HepG2 (cell line): ENCODE data around the gene DCAKD. TPM values are rescaled to one million over a fixed set of nuclear protein-coding genes. Genes with fewer than 3 reads are reported as not detected.

Experiments used
- ATAC-seq: fragments of 200-7000 bp; cut with Tn5 transposase; 3 replicates; pipeline ENCODE4 v1.9.1; 2020; ENCODE audit warnings: mild to moderate bottlenecking, moderate library complexity
- BruUV-seq: library from RNA; stranded (reverse); fragments of 400-500 nt; replicated peaks from 2 replicates; lab custom pipeline; 2021; lab: Mats Ljungman, UMichigan
- CTCF ChIA-PET: fragments of 300-600 bp; formaldehyde crosslinking; extraction: SDS; loops from one replicate; lab custom pipeline; 2021; ENCODE audit warnings: low total read pairs, inconsistent platforms, low intra/inter-chr PET ratio; lab: Yijun Ruan, JAX
- POLR2A ChIA-PET: fragments of 350-600 bp; sonication (Branson Sonifier 250); formaldehyde crosslinking; loops from one replicate; lab custom pipeline; 2020; ENCODE audit warnings: antibody characterized with exemption, inconsistent platforms; lab: Yijun Ruan, JAX
- DNase-seq: peaks from one replicate; pipeline ENCODE4 v3.0.0-alpha.2; 2015; ENCODE audit warnings: low spot score
- FAIRE-seq: peaks from 3 replicates; lab custom pipeline; 2011; peaks lifted over from hg19 to GRCh38; lab: Jason Lieb, UNC
- H2AFZ ChIP-seq: one replicate; pipeline ENCODE4 v1.6.1; 2011; ENCODE audit warnings: low read length, inconsistent platforms
- H3K27ac ChIP-seq: fragments of 300-600 bp; 3 replicates; pipeline ENCODE4 v1.8.0; 2011; ENCODE audit warnings: mixed run types, mild to moderate bottlenecking, mixed read lengths, low read length, inconsistent platforms; ENCODE audit not compliant: insufficient read depth; ENCODE audit errors: extremely low read length
- H3K27me3 ChIP-seq, 2 experiments: fragments of 200-600 bp in 1 of 2; 2 replicates in 1 of 2; 3 replicates in 1 of 2; pipeline versions ENCODE4 v1.6.0 to v1.8.0; 2011; ENCODE audit warnings: low read length in 2 of 2, mild to moderate bottlenecking in 2 of 2, moderate library complexity in 2 of 2, inconsistent platforms in 1 of 2; ENCODE audit not compliant: insufficient read depth in 2 of 2, control insufficient read depth in 1 of 2
- H3K36me3 ChIP-seq, 2 experiments: fragments of 200-600 bp in 1 of 2; replicated peaks in 1 of 2; 2 replicates in 1 of 2; 3 replicates in 1 of 2; pipeline versions ENCODE4 v1.5.1 to v1.8.0; 2011; ENCODE audit warnings: low read length in 2 of 2, inconsistent platforms in 1 of 2; ENCODE audit not compliant: insufficient read depth in 2 of 2, control insufficient read depth in 1 of 2
- H3K4me1 ChIP-seq: 2 replicates; pipeline ENCODE4 v1.5.1; 2012; ENCODE audit warnings: low read length, inconsistent platforms; ENCODE audit not compliant: insufficient read depth
- H3K4me2 ChIP-seq: 2 replicates; pipeline ENCODE4 v1.6.0; 2011; ENCODE audit warnings: low read depth, low read length, inconsistent platforms
- H3K4me3 ChIP-seq, 3 experiments: fragments of 200-600 bp in 1 of 3; sonication (generic), shearing (Covaris generic) in 1 of 3; replicated peaks in 1 of 3; 2 replicates each; pipeline ENCODE4 v1.5.1; 2011 to 2016; ENCODE audit warnings: low read length in 3 of 3, inconsistent platforms in 2 of 3, low read depth in 2 of 3, mild to moderate bottlenecking in 2 of 3, control low read depth in 1 of 3, mixed read lengths in 1 of 3; ENCODE audit not compliant: insufficient read depth in 1 of 3
- H3K79me2 ChIP-seq: one replicate; pipeline ENCODE4 v1.6.1; 2011; ENCODE audit warnings: low read length, inconsistent platforms; ENCODE audit not compliant: insufficient read depth
- H3K9ac ChIP-seq: 2 replicates; pipeline ENCODE4 v1.6.0; 2011; ENCODE audit warnings: mild to moderate bottlenecking, low read depth, low read length, inconsistent platforms; ENCODE audit not compliant: insufficient read depth
- H3K9me3 ChIP-seq: 2 replicates; pipeline ENCODE4 v1.5.1; 2012; ENCODE audit warnings: mild to moderate bottlenecking, low read length
- H4K20me1 ChIP-seq: 2 replicates; pipeline ENCODE4 v1.6.0; 2011; ENCODE audit warnings: inconsistent platforms, mild to moderate bottlenecking, low read length, moderate library complexity; ENCODE audit not compliant: insufficient read depth
- CBX5 ChIP-seq: sonication (generic); formaldehyde crosslinking; IDR thresholded peaks from 2 replicates; pipeline ENCODE4 v1.4.0; 2020; ENCODE audit warnings: missing genetic modification reagents, borderline replicate concordance
- GATAD1 ChIP-seq: IDR thresholded peaks from 2 replicates; pipeline ENCODE4 v1.6.1; 2016; ENCODE audit warnings: missing genetic modification reagents, missing compliant biosample characterization
- JUND ChIP-seq: sonication (generic); formaldehyde crosslinking; IDR thresholded peaks from 2 replicates; pipeline ENCODE4 v1.8.0; 2022; ENCODE audit warnings: mild to moderate bottlenecking, missing genetic modification reagents
- KAT2B ChIP-seq: fragments of 150-350 bp; IDR thresholded peaks from 2 replicates; pipeline ENCODE4 v1.6.1; 2014; ENCODE audit warnings: low read depth, low read length, borderline replicate concordance
- MAFG ChIP-seq: sonication (generic); formaldehyde crosslinking; IDR thresholded peaks from 2 replicates; pipeline ENCODE4 v1.5.1; 2020; ENCODE audit warnings: mild to moderate bottlenecking, missing genetic modification reagents
- MXD4 ChIP-seq: IDR thresholded peaks from 2 replicates; pipeline ENCODE4 v1.6.1; 2016; ENCODE audit warnings: mild to moderate bottlenecking, missing biosample characterization, missing genetic modification reagents
- POLR2AphosphoS5 ChIP-seq: IDR thresholded peaks from 2 replicates; pipeline ENCODE4 v1.6.1; 2012; ENCODE audit warnings: low read depth, low read length
- SCMH1 ChIP-seq: sonication (generic); formaldehyde crosslinking; IDR thresholded peaks from 2 replicates; pipeline ENCODE4 v1.9.0; 2021; ENCODE audit warnings: missing genetic modification reagents, mild to moderate bottlenecking, borderline replicate concordance
- ZNF225 ChIP-seq: sonication (generic); formaldehyde crosslinking; IDR thresholded peaks from 2 replicates; pipeline ENCODE4 v1.4.0; 2020; ENCODE audit warnings: mild to moderate bottlenecking, missing genetic modification reagents
- WGBS: methylation state at CpG from one replicate; pipeline ENCODE4 v1.1.6; 2017; ENCODE audit warnings: low lambda C conversion rate; 5-methylcytosine and 5-hydroxymethylcytosine counted together
- in situ Hi-C: cut with HindIII; loops from 2 replicates; pipeline ENCODE4 v1.10.0; 2017; ENCODE audit warnings: low pct_unique_long_range_greater_than_20kb; ENCODE audit not compliant: extremely low pct_ligation_motif_present
- intact Hi-C: fragments of 100-400 bp; cut with micrococcal nuclease; formaldehyde crosslinking; loops from one replicate; pipeline ENCODE4 v1.10.0; 2022; ENCODE audit not compliant: unreplicated experiment
- polyA plus RNA-seq, 8 experiments: library from polyadenylated mRNA; depleted of rRNA in 3 of 8; stranded (reverse) in 7 of 8; unstranded in 1 of 8; fragments of >200 nt; fragmentation: Illumina TruSeq in 4 of 8; extraction: Trizol in 4 of 8; gene quantifications; 2 replicates each; pipeline versions ENCODE4 v1.2.1 to v1.2.3, GENCODE V29; 2011 to 2016; ENCODE audit warnings: low read depth in 4 of 8, missing spikeins in 1 of 8, mixed read lengths in 1 of 8; ENCODE audit not compliant: insufficient read depth in 1 of 8
- total RNA-seq, 5 experiments: library from RNA; depleted of rRNA; stranded (reverse); fragments of >200 nt; fragmentation: Illumina TruSeq; extraction: Trizol; gene quantifications; 2 replicates each; pipeline ENCODE4 v1.2.3, GENCODE V29; 2016; ENCODE audit warnings: low read depth in 1 of 5
- TF ChIP-seq, protein P1 (sequence below): sonication (generic); formaldehyde crosslinking; IDR thresholded peaks from 2 replicates; pipeline ENCODE4 v1.4.0; 2020; ENCODE audit warnings: low read depth, missing genetic modification reagents
- TF ChIP-seq, protein P2 (sequence below): IDR thresholded peaks from 2 replicates; pipeline ENCODE4 v1.6.1; 2016; ENCODE audit warnings: low read depth

Gene DCAKD
- total and polyA plus RNA-seq, 2 of the 13 experiments (the other 11 are each of a cell fraction or from before 2014, with no cell fraction given) = 25.9 to 29.2 TPM

DNA sequence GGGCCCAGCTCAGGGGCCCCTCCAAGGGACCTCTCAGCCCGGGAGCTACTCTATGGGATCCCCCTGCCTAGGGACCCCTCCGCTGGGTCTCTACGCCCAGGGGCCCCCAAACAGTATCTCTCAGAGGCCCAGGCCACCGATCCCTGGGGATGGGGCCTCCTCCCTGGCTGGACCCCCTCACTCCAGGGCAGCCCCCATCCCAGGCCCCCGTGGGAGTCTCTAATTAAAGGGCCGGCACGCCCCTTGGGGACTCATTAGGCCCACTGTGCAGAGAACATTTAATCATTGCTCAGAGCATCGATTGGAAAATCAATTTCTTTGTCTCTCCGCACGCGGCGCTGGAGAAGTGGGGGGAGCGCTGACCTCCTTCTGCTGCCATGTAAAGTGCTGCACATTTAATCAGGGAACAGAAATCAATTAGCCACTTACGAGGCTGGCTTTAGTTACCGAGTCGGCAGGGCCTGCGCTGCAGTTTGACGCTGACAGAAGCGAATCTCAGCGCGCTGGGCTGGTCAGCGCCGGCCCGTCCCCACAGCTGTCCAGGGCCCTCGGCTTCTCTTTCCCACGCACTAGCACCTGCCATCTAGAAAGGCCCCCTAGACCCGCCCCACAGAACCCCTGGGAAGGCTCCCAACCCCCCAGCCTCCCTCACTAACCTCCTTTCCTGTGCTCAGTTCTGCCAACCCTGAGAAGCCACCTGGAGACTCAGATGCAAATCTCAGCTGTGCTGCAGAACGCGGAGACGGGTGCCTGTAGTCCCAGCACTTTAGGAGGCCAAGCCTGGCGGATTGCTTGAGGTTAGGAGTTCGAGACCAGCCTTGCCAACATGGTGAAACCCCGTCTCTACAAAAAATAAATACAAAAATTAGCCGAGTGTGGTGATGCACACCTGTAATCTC, 63.1 kb downstream of the DCAKD start:
- H4K20me1 ChIP-seq = no peaks in the 10 kb centered on the region
- BruUV-seq = no TSS peak

DNA sequence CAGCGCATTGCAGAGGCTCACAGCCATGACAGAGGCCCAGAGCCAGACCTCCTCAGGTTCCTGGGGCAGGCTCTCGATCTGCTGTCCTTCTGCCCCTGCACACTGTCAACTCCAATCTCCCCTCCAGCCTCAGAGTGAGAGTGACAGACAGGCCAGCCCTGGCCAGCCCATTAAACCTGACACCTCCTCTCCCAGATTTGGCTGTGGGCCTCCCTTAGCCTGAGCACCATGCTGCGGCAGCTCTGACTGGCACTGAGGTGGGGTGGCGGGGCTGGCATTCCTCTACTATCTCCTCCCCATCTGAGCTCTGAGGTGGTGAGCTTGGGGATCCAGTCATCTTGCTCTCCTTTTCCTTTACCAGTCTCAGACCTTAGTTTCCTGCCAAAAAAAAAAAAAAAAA, 67.9 kb downstream of the DCAKD start:
- Histone ChIP-seq H3K9ac (no peak overlapping the region), H3K9me3 (no peaks in the 10 kb centered on the region), H4K20me1 (no peaks in the 10 kb centered on the region), H3K4me2 (no peak overlapping the region), H3K4me1 (peaks cover 30% of the 10 kb centered on the region), H3K36me3 (no peaks in the 10 kb centered on the region), H2AFZ (no peak overlapping the region), H3K27me3 (peaks cover 8 to 27% of the 10 kb centered on the region in 2 experiments), H3K27ac (no peak overlapping the region), H3K4me3 (no peak overlapping the region), H3K79me2 (no peaks in the 10 kb centered on the region)
- no peak for FAIRE-seq
- POLR2A ChIA-PET = interaction anchor here (0.6 kb wide), 1 partner anchor 29 kb away, joined by 6 read pairs; no protein-coding TSS in a partner anchor
- 60% methylated on average over 3 of the region's 4 CpGs for WGBS
- no TSS peak for BruUV-seq
- no peak for DNase-seq
- intact Hi-C loops (no loop called here), in situ Hi-C loops (no loop called here)
- CTCF ChIA-PET = no interaction called here
- ATAC-seq = no peak
- no peak for TF ChIP-seq MAFG (CRISPR knock-in tag)
- no peak for TF ChIP-seq ZNF225 (CRISPR knock-in tag)
- no peak for TF ChIP-seq GATAD1 (CRISPR knock-in tag)
- TF ChIP-seq, protein P1, sequence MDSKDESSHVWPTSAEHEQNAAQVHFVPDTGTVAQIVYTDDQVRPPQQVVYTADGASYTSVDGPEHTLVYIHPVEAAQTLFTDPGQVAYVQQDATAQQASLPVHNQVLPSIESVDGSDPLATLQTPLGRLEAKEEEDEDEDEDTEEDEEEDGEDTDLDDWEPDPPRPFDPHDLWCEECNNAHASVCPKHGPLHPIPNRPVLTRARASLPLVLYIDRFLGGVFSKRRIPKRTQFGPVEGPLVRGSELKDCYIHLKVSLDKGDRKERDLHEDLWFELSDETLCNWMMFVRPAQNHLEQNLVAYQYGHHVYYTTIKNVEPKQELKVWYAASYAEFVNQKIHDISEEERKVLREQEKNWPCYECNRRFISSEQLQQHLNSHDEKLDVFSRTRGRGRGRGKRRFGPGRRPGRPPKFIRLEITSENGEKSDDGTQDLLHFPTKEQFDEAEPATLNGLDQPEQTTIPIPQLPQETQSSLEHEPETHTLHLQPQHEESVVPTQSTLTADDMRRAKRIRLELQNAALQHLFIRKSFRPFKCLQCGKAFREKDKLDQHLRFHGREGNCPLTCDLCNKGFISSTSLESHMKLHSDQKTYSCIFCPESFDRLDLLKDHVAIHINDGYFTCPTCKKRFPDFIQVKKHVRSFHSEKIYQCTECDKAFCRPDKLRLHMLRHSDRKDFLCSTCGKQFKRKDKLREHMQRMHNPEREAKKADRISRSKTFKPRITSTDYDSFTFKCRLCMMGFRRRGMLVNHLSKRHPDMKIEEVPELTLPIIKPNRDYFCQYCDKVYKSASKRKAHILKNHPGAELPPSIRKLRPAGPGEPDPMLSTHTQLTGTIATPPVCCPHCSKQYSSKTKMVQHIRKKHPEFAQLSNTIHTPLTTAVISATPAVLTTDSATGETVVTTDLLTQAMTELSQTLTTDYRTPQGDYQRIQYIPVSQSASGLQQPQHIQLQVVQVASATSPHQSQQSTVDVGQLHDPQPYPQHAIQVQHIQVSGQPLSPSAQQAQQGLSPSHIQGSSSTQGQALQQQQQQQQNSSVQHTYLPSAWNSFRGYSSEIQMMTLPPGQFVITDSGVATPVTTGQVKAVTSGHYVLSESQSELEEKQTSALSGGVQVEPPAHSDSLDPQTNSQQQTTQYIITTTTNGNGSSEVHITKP (CRISPR knock-in tag) = no peak
- TF ChIP-seq CBX5 (CRISPR knock-in tag) = no peak
- no peak for TF ChIP-seq SCMH1 (CRISPR knock-in tag)
- TF ChIP-seq, protein P2, sequence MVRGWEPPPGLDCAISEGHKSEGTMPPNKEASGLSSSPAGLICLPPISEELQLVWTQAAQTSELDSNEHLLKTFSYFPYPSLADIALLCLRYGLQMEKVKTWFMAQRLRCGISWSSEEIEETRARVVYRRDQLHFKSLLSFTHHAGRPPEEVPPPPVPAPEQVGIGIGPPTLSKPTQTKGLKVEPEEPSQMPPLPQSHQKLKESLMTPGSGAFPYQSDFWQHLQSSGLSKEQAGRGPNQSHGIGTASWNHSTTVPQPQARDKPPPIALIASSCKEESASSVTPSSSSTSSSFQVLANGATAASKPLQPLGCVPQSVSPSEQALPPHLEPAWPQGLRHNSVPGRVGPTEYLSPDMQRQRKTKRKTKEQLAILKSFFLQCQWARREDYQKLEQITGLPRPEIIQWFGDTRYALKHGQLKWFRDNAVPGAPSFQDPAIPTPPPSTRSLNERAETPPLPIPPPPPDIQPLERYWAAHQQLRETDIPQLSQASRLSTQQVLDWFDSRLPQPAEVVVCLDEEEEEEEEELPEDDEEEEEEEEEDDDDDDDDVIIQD = no peak
- no peak for TF ChIP-seq JUND (CRISPR knock-in tag)
- no peak for TF ChIP-seq POLR2AphosphoS5

More for the DNA sequence above, 63.1 kb downstream of the DCAKD start:
- Histone ChIP-seq H3K9ac (no peak overlapping the region), H3K4me2 (no peak overlapping the region), H3K4me3 (no peak overlapping the region), H3K27me3 (peaks cover 6 to 39% of the 10 kb centered on the region in 2 experiments; a peak in 4 of 5 replicates), H2AFZ (no peak overlapping the region), H3K36me3 (no peaks in the 10 kb centered on the region), H3K27ac (no peak overlapping the region), H3K4me1 (no peaks in the 10 kb centered on the region), H3K79me2 (no peaks in the 10 kb centered on the region), H3K9me3 (no peaks in the 10 kb centered on the region)
- CTCF ChIA-PET = no interaction called here
- WGBS = 43% methylated on average over 28 of the region's 34 CpGs
- ATAC-seq (no peak), DNase-seq (no peak), FAIRE-seq (no peak)
- in situ Hi-C loops (no loop called here), intact Hi-C loops (no loop called here)
- POLR2A ChIA-PET = no interaction called here
- no peak for TF ChIP-seq MXD4 (CRISPR knock-in tag)
- peak; percentile 95 for TF ChIP-seq KAT2B
